Mesendoderm (in vitro differentiated cells): Measurements from ENCODE around the gene CTNNA3.

Experiments
- DNase-seq: peaks from one replicate; pipeline ENCODE4 v3.0.0; 2013
- H2AK5ac ChIP-seq: 2 replicates; pipeline ENCODE4 v1.6.1; 2013; ENCODE audit warnings: low read length, inconsistent platforms
- H2BK120ac ChIP-seq: 2 replicates; pipeline ENCODE4 v1.6.1; 2013; ENCODE audit warnings: low read depth, mild to moderate bottlenecking, low read length, moderate library complexity, mixed read lengths
- H2BK15ac ChIP-seq: replicated peaks from 2 replicates; pipeline ENCODE4 v1.6.1; 2013; ENCODE audit warnings: low read depth, mild to moderate bottlenecking, moderate library complexity
- H2BK5ac ChIP-seq: 2 replicates; pipeline ENCODE4 v1.6.1; 2013; ENCODE audit warnings: low read length, inconsistent platforms
- H3K18ac ChIP-seq: 2 replicates; pipeline ENCODE4 v1.6.1; 2013; ENCODE audit warnings: mild to moderate bottlenecking, low read length, mixed read lengths
- H3K23ac ChIP-seq: one replicate; pipeline ENCODE4 v1.6.1; 2013; ENCODE audit warnings: low read length
- H3K27ac ChIP-seq: 2 replicates; pipeline ENCODE4 v1.5.1; 2013; ENCODE audit warnings: low read depth, mild to moderate bottlenecking, inconsistent platforms, low read length, moderate library complexity
- H3K27me3 ChIP-seq: 2 replicates; pipeline ENCODE4 v1.6.1; 2013; ENCODE audit warnings: low read length, control low read depth, mild to moderate bottlenecking, inconsistent platforms; ENCODE audit not compliant: insufficient read depth, poor library complexity
- H3K36me3 ChIP-seq: 2 replicates; pipeline ENCODE4 v1.6.1; 2013; ENCODE audit warnings: low read length, inconsistent platforms; ENCODE audit not compliant: control insufficient read depth, insufficient read depth
- H3K4ac ChIP-seq: one replicate; pipeline ENCODE4 v1.6.1; 2013; ENCODE audit warnings: low read depth, mild to moderate bottlenecking, low read length, moderate library complexity
- H3K4me1 ChIP-seq: 2 replicates; pipeline ENCODE4 v1.6.1; 2013; ENCODE audit warnings: low read depth, low read length, inconsistent platforms; ENCODE audit not compliant: control insufficient read depth
- H3K4me2 ChIP-seq: 2 replicates; pipeline ENCODE4 v1.6.1; 2013; ENCODE audit warnings: low read length
- H3K4me3 ChIP-seq: 2 replicates; pipeline ENCODE4 v1.5.1; 2013; ENCODE audit warnings: mild to moderate bottlenecking, low read length
- H3K56ac ChIP-seq: one replicate; pipeline ENCODE4 v1.6.1; 2013; ENCODE audit warnings: low read length
- H3K79me1 ChIP-seq: 2 replicates; pipeline ENCODE4 v1.6.1; 2013; ENCODE audit warnings: low read length, inconsistent platforms
- H3K79me2 ChIP-seq: 2 replicates; pipeline ENCODE4 v1.6.1; 2013; ENCODE audit warnings: mild to moderate bottlenecking, low read length; ENCODE audit not compliant: control insufficient read depth, insufficient read depth
- H3K9ac ChIP-seq: 2 replicates; pipeline ENCODE4 v1.6.1; 2013; ENCODE audit warnings: low read length, inconsistent platforms
- H4K5ac ChIP-seq: one replicate; pipeline ENCODE4 v1.6.1; 2013; ENCODE audit warnings: low read length
- H4K8ac ChIP-seq: one replicate; pipeline ENCODE4 v1.6.1; 2013; ENCODE audit warnings: low read depth, mild to moderate bottlenecking, control low read depth, low read length, moderate library complexity
- WGBS: extraction: QIAGEN DNeasy Blood & Tissue Kit; methylation state at CpG from one replicate; pipeline ENCODE4 v1.1.7; 2013; ENCODE audit warnings: low lambda C conversion rate, missing lambda C conversion rate; ENCODE audit not compliant: insufficient coverage; ENCODE audit errors: extremely low coverage; 5-methylcytosine and 5-hydroxymethylcytosine counted together

CTNNA3 gene

GRCh38 chr10:66925896-66926715 is 769.9 kb downstream of the CTNNA3 start, which contains the start of gene LRRTM3:
Gene LRRTM3 (plus strand): TSS chr10:66926036.
- Histone ChIP-seq H2BK15ac (no peak within 1 kb of the TSS), H2BK120ac (no peak within 1 kb of the TSS), H3K18ac (no peak within 1 kb of the TSS), H3K23ac (no peak within 1 kb of the TSS), H3K4ac (no peak within 1 kb of the TSS), H3K79me2 (no peaks in the 10 kb centered on the region), H3K56ac (no peak within 1 kb of the TSS), H3K79me1 (no peaks in the 10 kb centered on the region), H3K27ac (no peak within 1 kb of the TSS), H4K8ac (no peak within 1 kb of the TSS), H2AK5ac (no peak within 1 kb of the TSS), H3K4me2 (no peak within 1 kb of the TSS), H3K36me3 (no peaks in the 10 kb centered on the region), H3K9ac (no peak within 1 kb of the TSS), H2BK5ac (no peak within 1 kb of the TSS), H3K4me3 (no peak within 1 kb of the TSS), H3K4me1 (no peaks in the 10 kb centered on the region), H3K27me3 (peaks cover 9% of the 10 kb centered on the region), H4K5ac (no peak within 1 kb of the TSS)
- no CpG with 5 or more reads among the region's 16 CpGs for WGBS
- peak; percentile 86 for DNase-seq

GRCh38 chr10:66925373-66925772 is 770.6 kb downstream of the CTNNA3 start:
- Histone ChIP-seq H3K4me3 (no peak overlapping the region), H3K4me1 (no peaks in the 10 kb centered on the region), H3K27me3 (peaks cover 9% of the 10 kb centered on the region), H3K23ac (no peak overlapping the region), H2AK5ac (no peak overlapping the region), H3K9ac (no peak overlapping the region), H3K56ac (no peak overlapping the region), H2BK120ac (no peak overlapping the region), H3K27ac (no peak overlapping the region), H2BK5ac (no peak overlapping the region), H2BK15ac (no peak overlapping the region), H4K5ac (no peak overlapping the region), H3K79me1 (no peaks in the 10 kb centered on the region), H4K8ac (no peak overlapping the region), H3K4ac (no peak overlapping the region), H3K79me2 (no peaks in the 10 kb centered on the region), H3K18ac (no peak overlapping the region), H3K4me2 (no peak overlapping the region), H3K36me3 (no peaks in the 10 kb centered on the region)
- DNase-seq = no peak
- WGBS = no CpG with 5 or more reads among the region's 7 CpGs

- Histone ChIP-seq H2BK5ac (no peak overlapping the region), H3K79me1 (no peaks in the 10 kb centered on the region), H3K23ac (no peak overlapping the region), H3K4me1 (no peaks in the 10 kb centered on the region), H3K18ac (no peak overlapping the region), H3K9ac (no peak overlapping the region), H4K8ac (no peak overlapping the region), H4K5ac (no peak overlapping the region), H3K4ac (no peak overlapping the region), H2AK5ac (no peak overlapping the region), H3K36me3 (no peaks in the 10 kb centered on the region), H2BK120ac (no peak overlapping the region), H3K4me3 (no peak overlapping the region), H2BK15ac (no peak overlapping the region), H3K27me3 (peaks cover 9% of the 10 kb centered on the region), H3K56ac (no peak overlapping the region), H3K4me2 (no peak overlapping the region), H3K79me2 (no peaks in the 10 kb centered on the region), H3K27ac (no peak overlapping the region)
- DNase-seq = peak; percentile 3
- WGBS = no CpG with 5 or more reads among the region's 10 CpGs
Measured at GRCh38 chr10:66924674-66925345, 771.2 kb downstream of the CTNNA3 start.

- Histone ChIP-seq H3K23ac (no peak overlapping the region), H3K27me3 (no peaks in the 10 kb centered on the region), H3K56ac (no peak overlapping the region), H3K27ac (no peak overlapping the region), H2BK5ac (no peak overlapping the region), H3K79me2 (no peaks in the 10 kb centered on the region), H3K79me1 (no peaks in the 10 kb centered on the region), H3K4me1 (no peaks in the 10 kb centered on the region), H4K8ac (no peak overlapping the region), H3K18ac (no peak overlapping the region), H3K4ac (no peak overlapping the region), H3K36me3 (no peaks in the 10 kb centered on the region), H3K4me2 (no peak overlapping the region), H2BK15ac (no peak overlapping the region), H2BK120ac (no peak overlapping the region), H3K9ac (no peak overlapping the region), H4K5ac (no peak overlapping the region), H2AK5ac (no peak overlapping the region), H3K4me3 (no peak overlapping the region)
- no CpG with 5 or more reads among the region's 2 CpGs for WGBS
- no peak for DNase-seq
Measured at GRCh38 chr10:66919248-66919647, 776.7 kb downstream of the CTNNA3 start.

GRCh38 chr10:66917104-66917503 is 778.9 kb downstream of the CTNNA3 start:
- Histone ChIP-seq H2BK5ac (no peak overlapping the region), H2BK15ac (no peak overlapping the region), H3K4ac (no peak overlapping the region), H3K79me2 (no peaks in the 10 kb centered on the region), H3K18ac (no peak overlapping the region), H3K4me1 (no peaks in the 10 kb centered on the region), H3K27me3 (no peaks in the 10 kb centered on the region), H3K56ac (no peak overlapping the region), H3K36me3 (no peaks in the 10 kb centered on the region), H3K4me3 (no peak overlapping the region), H2AK5ac (no peak overlapping the region), H4K8ac (no peak overlapping the region), H3K4me2 (no peak overlapping the region), H4K5ac (no peak overlapping the region), H2BK120ac (no peak overlapping the region), H3K9ac (no peak overlapping the region), H3K27ac (no peak overlapping the region), H3K23ac (no peak overlapping the region), H3K79me1 (no peaks in the 10 kb centered on the region)
- no CpG with 5 or more reads among the region's 3 CpGs for WGBS
- DNase-seq = peak; percentile 52
